Lower leg skin (tissue), 3 donors: ENCODE data around the gene JMJD1C.

Experiments
- CTCF ChIP-seq, 3 donors: fragments of 450-650 bp; IDR thresholded peaks; one replicate each; pipeline ENCODE4 v1.5.1; 2016; ENCODE audit warnings: antibody characterized with exemption in 3 of 3, mild to moderate bottlenecking in 3 of 3, moderate library complexity in 2 of 3
- POLR2A ChIP-seq, 2 donors: fragments of 450-650 bp; IDR thresholded peaks; one replicate each; pipeline ENCODE4 v1.6.1; 2016 to 2017; ENCODE audit warnings: antibody characterized with exemption in 2 of 2, mild to moderate bottlenecking in 1 of 2, moderate library complexity in 1 of 2

GRCh38 chr10:63197344-63198092, 268.3 kb downstream of the JMJD1C start:
- TF ChIP-seq CTCF (IDR thresholded peaks at IDR 0.05) (no peak), POLR2A (IDR thresholded peaks at IDR 0.05) (no peak)
